22Rv1 (cell line): Measurements from ENCODE around the gene ANKDD1B.

Source experiments
- ZFX ChIP-seq: fragments of 450-650 bp; IDR thresholded peaks from 2 replicates; pipeline ENCODE4 v1.6.1; 2017; ENCODE audit warnings: antibody characterized with exemption, borderline replicate concordance
- TF ChIP-seq, protein P1 (sequence below): fragments of 450-650 bp; IDR thresholded peaks from 2 replicates; pipeline ENCODE4 v1.5.1; 2017; ENCODE audit warnings: mild to moderate bottlenecking

- TF ChIP-seq, protein P1, sequence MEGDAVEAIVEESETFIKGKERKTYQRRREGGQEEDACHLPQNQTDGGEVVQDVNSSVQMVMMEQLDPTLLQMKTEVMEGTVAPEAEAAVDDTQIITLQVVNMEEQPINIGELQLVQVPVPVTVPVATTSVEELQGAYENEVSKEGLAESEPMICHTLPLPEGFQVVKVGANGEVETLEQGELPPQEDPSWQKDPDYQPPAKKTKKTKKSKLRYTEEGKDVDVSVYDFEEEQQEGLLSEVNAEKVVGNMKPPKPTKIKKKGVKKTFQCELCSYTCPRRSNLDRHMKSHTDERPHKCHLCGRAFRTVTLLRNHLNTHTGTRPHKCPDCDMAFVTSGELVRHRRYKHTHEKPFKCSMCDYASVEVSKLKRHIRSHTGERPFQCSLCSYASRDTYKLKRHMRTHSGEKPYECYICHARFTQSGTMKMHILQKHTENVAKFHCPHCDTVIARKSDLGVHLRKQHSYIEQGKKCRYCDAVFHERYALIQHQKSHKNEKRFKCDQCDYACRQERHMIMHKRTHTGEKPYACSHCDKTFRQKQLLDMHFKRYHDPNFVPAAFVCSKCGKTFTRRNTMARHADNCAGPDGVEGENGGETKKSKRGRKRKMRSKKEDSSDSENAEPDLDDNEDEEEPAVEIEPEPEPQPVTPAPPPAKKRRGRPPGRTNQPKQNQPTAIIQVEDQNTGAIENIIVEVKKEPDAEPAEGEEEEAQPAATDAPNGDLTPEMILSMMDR: no peak
- TF ChIP-seq ZFX: no peak
These were observed 61.4 kb downstream of the ANKDD1B start for GRCh38 chr5:75672616-75673015.
